IPS-18c (cell line): ENCODE results near the gene ARHGAP18.

Experiments
- H3K4me3 ChIP-seq: 2 replicates; pipeline ENCODE4 v1.7.0; 2013; ENCODE audit warnings: low read depth, mild to moderate bottlenecking, low read length, moderate library complexity; ENCODE audit not compliant: insufficient read depth
- H3K9me3 ChIP-seq: one replicate; pipeline ENCODE4 v1.6.1; 2013; ENCODE audit warnings: mild to moderate bottlenecking, low read length, moderate library complexity; ENCODE audit not compliant: control insufficient read depth, insufficient read depth

The ARHGAP18 gene

DNA sequence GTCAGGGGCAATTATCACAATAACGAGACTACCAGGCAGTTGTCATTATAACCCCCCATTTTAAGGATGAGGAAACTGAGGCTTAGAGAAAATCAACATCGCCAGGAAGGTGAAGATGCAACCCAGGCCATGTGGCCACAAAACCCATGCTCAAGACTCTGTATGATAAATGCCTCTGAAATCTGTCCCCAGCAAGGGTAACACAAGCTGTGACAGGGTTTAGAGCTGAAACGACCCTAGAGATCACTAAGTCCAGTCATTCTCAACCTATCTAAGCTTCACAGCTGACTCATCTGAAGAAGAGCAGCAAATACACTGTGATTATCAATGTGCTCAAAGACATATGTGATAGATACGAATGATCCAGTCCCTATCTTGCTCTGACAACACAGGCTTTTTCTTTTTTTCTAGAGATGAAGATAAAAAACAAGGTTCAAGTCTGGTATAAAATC is 47.0 kb downstream of the ARHGAP18 start:
- Histone ChIP-seq H3K9me3 (no peaks in the 10 kb centered on the region), H3K4me3 (no peak overlapping the region)

DNA sequence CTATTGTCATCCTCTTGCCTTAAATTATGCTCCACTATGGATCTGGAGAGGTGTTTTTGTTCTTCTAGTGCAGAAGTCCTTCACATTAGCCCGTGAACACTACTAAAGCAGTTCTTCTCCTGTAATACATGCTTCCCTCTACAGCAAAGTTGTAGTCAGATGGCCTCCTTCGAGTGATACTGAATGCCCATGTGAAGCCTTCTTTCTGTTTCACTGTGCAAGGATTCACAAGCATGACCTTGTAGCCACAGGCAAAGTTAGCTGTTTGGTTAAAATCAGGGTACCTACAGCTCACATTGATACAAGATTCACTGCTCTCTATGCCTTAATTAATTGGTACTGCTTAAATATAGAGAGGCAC is 47.6 kb downstream of the ARHGAP18 start:
- no peaks in the 10 kb centered on the region for H3K9me3 ChIP-seq
- H3K4me3 ChIP-seq = no peak overlapping the region

DNA sequence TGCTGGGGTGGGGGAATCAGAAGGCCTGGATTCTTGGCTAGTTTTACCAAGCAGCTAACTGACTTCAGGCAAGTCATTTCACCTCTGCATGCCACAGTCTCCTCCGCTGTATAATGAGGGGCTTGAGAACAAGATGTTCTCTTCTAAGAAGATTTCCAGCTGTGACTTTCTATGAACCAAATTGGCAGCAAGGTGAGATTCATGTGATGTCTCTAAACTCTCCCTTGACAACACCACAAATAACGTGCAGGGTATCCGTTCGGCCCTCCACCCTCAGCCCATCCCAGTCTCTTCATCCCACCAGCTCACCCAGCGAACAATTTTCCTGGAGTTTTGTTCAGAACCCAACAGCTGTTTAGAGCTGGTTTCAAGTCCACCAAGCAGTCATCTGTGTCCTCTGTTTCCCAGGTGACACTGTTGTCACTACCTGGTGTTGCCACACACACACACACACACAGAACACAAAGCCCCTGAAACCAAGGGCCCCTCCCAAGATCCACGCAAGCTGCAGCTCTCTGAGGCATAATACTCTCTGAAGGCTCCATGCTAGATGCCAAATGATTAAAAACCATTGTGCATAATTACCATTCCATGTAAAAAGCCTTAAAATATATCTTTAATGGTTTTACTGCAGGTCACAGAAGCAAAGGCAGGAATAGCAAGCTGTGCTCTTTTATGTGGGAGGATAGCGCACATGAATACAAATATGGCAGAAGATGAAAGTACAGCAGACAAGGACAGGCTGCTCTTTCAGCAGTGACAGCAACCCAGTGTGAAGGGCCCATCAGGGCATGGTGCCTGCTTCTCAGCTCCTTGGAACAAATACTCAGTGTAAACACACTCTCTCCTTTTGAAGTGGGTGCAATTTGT is 48.2 kb downstream of the ARHGAP18 start:
- Histone ChIP-seq H3K9me3 (no peaks in the 10 kb centered on the region), H3K4me3 (no peak overlapping the region)

DNA sequence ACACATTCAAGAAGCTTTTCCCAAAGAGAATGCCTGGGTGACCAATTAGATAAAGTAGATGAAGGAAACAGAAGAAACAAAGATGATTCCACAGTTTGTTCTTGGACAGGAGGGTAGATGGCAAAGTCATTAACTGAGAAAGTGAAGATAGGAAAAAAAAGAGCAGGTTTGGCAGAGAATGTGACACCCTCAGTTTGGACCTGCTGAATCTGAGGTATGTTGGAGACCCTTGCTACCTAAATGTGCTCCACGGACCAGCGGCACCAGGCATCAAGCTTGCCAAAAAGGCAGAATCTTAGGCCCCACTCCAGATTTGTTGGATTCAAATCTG is 49.7 kb downstream of the ARHGAP18 start:
- no peak overlapping the region for H3K4me3 ChIP-seq
- no peaks in the 10 kb centered on the region for H3K9me3 ChIP-seq

DNA sequence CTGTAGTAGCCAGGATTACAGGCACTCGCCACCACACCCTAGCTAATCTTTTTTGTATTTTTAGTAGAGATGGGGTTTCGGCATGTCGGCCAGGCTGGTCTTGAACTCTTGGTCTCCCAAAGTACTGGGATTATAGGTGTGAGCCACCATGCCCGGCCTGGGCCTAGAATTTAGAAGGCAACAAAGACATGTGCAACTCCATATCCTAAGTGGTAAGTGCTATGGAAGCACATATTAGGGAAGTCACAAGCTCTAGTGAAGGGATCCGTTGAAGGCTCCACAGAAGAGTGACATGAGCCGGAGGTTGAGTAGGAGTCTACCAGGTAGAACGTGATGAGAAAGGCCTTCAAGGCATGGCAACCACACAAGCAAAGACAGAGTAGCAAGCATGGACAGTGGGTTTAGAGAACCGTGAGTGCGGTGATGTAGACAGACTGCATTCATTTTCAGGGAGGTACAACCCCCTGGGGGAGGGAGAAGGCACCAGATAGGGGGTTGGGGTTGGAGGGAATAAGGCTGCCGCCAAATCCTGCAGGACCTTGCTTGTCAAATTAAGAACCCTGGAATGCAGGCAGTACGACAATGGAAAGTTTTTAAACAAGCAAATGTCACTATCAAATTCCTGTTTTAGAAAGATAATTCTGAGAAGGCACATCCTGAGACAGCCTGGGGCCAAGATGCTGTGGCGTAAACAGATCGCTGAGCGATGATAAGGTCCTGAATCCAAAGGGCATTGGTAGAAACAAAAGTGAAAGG is 50.2 kb downstream of the ARHGAP18 start:
- H3K9me3 ChIP-seq = no peaks in the 10 kb centered on the region
- H3K4me3 ChIP-seq = no peak overlapping the region

DNA sequence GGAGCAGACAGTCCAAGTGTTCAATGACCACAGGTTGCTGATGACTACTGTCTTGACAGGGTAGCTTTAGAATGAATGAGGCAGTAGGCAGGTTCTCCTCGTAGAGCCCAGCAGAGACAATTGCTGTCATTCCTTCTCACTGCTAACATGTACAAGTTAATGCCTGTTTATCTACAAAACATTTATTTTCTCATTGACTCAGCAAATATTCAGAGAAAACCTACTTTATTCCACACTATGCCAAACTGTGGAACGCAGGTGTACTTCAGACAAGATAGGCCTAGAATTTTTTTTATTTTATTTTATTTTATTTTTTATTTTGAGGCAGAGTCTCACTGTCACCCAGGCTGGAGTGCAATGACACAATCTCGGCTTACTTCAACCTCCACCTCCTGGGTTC is 50.8 kb downstream of the ARHGAP18 start:
- no peaks in the 10 kb centered on the region for H3K9me3 ChIP-seq
- H3K4me3 ChIP-seq = no peak overlapping the region

DNA sequence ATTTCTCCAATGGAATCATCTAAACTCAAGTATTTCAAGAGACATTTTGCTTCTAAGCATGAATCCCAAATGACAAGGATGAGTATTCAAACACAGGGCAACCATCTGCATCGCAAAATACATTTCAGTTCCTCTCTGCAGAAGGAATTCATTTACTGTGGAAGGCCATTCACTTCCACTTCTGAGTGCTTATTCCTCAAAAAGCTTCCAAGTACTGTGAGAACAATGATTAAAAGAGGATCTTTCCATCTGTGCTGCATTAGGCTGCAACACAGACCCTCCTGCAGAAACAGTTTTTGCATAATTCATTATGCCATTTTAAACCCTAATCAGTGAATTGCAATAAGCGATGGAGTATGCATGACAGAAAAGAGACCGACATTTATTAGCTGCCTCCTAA is 52.5 kb downstream of the ARHGAP18 start:
- no peak overlapping the region for H3K4me3 ChIP-seq

DNA sequence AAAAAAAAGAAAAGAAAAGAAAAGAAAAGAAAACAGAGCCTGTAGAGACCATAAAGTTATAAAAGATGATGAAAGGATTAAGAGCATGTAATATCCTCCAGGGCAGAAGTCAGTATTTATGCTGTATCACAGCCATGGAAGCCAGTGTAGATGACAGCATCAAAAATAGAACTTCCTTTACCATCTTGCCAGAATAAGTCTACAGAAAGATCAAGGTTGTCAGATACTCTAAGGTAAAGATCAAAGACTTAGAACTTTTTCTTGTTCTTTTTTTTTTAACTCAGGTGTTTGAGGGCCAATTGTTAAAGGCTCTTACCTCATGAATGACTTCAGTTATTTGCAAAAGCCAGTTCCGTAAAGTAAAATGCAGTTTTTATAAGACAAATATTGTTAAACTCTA is 54.6 kb downstream of the ARHGAP18 start:
- Histone ChIP-seq H3K9me3 (no peaks in the 10 kb centered on the region), H3K4me3 (no peak overlapping the region)

More for the DNA sequence above, 52.5 kb downstream of the ARHGAP18 start:
- no peaks in the 10 kb centered on the region for H3K9me3 ChIP-seq

DNA sequence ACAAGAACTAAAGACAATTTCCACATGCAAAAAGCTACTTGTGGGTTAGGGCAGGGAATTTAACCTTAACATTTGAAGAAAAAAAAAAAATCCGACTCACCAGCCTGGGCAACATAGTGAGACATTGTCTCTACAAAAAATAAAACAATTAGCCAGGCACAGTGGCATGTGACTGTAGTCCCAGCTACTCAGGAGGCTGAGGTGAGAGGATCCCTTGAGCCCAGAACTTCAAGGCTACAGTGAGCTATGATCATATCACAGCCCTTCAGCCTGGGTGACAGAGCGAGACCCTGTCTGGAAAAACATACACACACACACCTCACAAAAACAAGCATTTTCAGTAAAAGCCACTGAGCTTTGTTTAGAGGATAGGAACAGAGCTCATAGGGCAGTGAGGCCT is 56.2 kb downstream of the ARHGAP18 start:
- Histone ChIP-seq H3K9me3 (no peaks in the 10 kb centered on the region), H3K4me3 (no peak overlapping the region)

DNA sequence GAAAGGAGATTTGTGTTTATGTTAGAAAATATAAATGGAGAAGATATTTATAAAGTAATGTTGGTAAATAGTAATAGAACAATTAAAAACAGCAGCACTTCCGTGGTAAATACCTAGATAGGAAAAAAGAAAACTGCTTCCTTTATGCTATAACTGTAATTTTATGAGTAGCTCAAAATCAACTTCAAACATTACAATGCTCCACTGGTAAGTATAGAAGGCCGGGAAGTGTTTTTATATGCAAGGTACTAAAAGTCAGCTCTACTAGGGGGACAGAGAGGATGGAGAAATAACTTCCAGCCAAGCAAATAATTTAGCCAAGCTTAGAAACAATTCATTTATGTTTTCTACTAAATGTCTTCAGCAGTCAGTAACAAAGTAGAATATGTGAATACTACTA is 56.7 kb downstream of the ARHGAP18 start:
- no peak overlapping the region for H3K4me3 ChIP-seq
- no peaks in the 10 kb centered on the region for H3K9me3 ChIP-seq

DNA sequence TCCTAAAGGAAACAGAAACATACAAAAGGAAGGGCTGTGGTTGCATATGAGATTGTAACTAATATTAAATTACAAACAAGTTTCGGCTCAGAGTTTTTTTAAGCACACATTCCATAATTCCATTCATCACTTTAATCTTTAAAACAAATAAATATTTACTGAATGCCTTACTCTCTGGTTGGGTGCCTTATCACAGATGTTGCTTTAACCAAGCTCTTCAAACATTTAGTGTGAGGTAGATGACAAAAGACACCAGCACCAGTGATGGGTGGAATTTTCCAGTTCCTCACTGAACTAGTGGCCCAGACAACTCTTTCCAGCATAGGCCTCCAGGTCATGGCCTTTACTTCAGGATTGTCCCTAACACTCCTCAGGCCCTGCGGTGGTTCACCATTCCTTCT is 58.7 kb downstream of the ARHGAP18 start:
- Histone ChIP-seq H3K9me3 (no peaks in the 10 kb centered on the region), H3K4me3 (no peak overlapping the region)

DNA sequence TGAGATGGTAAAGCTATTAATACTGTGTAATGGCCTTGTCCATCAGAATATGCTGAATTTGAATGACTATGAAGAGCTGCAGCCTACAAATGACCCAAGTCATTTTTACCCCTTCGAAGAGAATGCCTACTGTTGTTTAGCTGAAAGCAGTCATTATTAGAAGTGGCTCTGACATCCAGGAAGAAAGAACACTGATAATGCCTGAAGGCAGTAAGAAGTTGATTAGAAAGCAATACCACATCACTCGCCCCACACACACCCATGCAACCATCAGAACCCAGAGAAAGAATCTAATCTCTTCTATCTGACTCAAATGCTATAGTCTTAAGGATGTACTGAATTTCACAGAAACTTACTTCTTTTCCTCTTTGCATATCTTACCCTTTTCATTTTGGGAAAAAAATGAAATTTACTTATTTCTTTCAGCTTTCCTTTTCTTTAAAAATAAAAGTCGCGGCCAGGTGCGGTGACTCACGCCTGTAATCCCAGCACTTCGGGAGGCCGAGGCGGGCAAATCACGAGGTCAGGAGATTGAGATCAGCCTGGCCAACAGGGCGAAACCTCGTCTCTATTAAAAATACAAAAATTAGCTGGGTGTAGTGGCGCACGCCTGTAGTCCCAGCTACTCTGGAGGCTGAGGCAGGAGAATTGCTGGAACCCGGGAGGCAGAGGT is 61.0 kb downstream of the ARHGAP18 start:
- Histone ChIP-seq H3K4me3 (no peak overlapping the region), H3K9me3 (no peaks in the 10 kb centered on the region)

DNA sequence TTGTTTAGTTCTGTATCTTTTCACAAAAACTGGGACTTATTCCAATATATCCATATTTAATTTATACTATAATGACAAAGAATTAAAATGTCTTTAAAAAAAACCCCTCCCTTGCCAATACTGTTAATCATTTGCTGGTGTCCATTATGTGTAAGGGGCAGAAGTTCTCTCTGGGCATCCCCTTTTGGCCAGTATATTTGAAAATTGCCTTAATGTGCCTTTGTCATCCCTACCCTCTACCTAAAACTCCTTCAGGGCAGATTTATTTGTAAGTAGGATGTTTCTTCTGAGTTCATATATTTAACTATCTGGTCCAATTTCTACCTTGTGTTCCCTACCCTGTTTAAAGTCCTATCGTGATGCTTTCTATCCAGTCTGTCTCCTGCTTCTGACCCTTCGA is 62.9 kb downstream of the ARHGAP18 start:
- Histone ChIP-seq H3K4me3 (no peak overlapping the region), H3K9me3 (no peaks in the 10 kb centered on the region)

DNA sequence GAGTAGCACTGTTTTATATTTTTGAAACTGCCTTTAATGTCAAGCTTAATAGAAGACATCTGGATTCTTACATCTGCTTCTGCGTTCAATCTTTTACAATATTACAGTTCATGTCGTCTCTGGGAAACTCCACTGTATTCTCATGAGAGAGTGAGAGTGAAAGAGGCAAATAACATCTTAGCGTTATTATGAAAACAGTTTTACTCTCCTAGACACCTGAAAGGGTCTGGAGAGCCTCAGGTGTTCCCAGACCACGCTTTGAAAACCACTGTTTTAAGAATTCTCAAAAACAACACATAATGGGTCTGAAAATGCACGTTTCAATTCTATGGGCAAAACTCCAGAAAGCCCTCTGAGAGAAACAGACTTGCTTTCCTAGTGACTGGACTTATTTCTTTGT is 63.3 kb downstream of the ARHGAP18 start:
- Histone ChIP-seq H3K9me3 (no peaks in the 10 kb centered on the region), H3K4me3 (no peak overlapping the region)

DNA sequence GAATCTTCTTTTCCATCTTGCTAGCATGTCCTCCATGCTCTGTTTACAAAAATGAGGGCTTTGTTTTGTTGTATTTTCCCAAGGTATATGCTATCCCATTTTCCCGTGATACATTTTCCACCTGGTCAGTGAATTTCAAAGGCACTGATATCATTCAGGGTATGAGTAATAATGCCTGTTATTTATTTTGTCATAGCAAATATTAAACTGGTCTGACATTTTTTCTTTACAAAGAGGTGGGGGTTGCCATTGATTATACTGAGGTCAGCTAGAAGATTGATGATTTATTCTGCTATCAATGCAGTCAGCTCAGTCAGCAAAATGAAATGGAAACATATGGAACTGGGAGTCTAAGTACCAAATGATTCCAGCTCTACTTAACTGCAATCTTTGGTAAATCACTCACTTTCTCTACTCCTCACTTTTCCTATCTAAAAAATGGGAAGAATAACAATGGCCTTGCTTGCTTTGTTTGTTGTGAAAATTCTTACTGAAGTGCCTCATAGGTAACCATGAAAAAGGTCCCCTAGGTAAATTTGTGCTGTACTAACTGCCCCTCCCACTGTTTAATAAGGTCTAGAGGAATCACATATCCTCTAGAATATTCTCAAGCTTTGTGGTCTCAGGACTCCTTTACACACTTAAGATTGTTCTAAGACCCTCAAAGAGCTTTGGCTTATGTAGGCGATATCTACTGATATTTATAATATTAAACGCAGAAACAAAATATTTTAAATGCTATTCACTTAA is 64.0 kb downstream of the ARHGAP18 start:
- H3K9me3 ChIP-seq = no peaks in the 10 kb centered on the region
- H3K4me3 ChIP-seq = no peak overlapping the region

DNA sequence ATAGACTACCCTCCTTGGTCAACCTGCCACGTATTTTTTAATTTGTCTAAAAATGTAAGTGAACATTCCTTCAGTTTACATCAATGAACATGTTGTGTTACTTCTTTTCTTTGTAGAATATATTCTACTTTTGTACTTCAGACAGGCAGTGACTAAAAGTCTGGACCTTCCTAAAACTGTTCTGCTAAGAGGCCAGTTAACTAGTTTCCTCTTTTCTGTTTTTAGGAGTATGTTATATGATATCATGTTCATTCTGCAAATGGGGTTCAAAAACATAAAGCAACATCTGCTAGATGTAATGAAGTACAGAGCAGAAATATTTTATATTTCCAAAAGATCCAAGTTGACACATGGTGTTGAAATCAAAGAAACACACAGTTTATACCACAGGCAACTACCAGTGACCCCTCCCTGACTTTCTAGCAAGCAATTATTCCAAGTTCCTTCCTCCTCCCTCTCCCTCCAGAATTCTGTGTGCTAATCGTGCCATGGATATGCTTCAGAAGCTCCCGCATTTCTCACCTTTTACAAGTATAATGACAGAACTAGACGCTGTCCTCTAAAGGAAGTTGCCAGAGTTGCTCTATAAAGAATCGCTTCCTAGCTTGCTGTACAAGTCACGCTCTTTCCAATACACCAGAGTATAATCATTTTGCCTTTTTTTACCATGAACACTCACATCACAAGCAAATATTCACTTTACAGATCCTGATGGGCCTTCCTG is 64.7 kb downstream of the ARHGAP18 start:
- no peaks in the 10 kb centered on the region for H3K9me3 ChIP-seq

DNA sequence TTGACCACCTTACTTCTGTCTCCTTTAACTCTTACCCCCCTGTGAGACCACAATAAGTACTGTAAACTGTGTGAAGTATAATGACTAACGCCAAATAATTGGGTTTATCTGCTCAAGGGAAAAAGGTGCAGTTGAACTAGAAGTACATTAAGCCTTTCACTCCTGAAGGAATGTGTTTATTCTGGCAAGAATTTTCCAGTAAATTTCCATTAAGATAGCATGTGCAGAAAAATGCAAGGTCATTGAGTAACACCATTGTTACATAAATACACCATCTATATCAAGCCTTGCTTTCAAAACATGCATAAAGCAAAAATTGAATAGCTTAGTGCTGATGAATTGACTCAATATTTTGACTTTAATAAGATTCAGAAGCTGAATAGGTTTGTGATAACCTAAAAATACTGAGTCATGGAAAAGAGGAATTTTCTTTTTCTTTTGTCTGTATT is 65.4 kb downstream of the ARHGAP18 start:
- H3K4me3 ChIP-seq = no peak overlapping the region
- H3K9me3 ChIP-seq = no peaks in the 10 kb centered on the region

More for the DNA sequence above, 64.7 kb downstream of the ARHGAP18 start:
- no peak overlapping the region for H3K4me3 ChIP-seq
